ENCODE results near the gene LRCH4.

DNA sequence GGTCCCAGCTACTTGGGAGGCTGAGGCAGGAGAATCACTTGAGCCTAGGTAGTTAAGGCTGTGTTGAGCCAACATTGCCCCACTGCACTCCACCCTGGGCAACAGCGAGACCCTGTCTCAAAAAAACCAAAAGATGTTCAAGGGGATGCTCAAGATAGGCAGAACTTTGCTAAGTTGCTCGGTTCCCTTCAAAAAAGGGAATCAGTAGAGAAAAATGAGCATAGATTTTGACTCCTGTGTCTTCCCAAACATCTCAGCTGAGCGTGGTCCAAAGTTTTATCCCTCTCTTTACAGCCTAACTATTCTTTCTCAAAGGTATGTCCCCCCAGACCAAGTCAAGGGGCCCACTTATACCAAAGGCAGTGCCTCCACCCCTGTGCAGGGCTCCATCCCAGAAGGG is 32.9 kb downstream of the LRCH4 start:
- TF ChIP-seq, protein P1, sequence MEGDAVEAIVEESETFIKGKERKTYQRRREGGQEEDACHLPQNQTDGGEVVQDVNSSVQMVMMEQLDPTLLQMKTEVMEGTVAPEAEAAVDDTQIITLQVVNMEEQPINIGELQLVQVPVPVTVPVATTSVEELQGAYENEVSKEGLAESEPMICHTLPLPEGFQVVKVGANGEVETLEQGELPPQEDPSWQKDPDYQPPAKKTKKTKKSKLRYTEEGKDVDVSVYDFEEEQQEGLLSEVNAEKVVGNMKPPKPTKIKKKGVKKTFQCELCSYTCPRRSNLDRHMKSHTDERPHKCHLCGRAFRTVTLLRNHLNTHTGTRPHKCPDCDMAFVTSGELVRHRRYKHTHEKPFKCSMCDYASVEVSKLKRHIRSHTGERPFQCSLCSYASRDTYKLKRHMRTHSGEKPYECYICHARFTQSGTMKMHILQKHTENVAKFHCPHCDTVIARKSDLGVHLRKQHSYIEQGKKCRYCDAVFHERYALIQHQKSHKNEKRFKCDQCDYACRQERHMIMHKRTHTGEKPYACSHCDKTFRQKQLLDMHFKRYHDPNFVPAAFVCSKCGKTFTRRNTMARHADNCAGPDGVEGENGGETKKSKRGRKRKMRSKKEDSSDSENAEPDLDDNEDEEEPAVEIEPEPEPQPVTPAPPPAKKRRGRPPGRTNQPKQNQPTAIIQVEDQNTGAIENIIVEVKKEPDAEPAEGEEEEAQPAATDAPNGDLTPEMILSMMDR (IDR thresholded peaks at IDR 0.05) = no peak
- TF ChIP-seq POLR2A (IDR thresholded peaks at IDR 0.05) = no peak

Measured in heart left ventricle (tissue), 13 donors.